HG03575 (cell line): Measurements from ENCODE around the gene NID1.
"Not testable (repeated sequence)": the region's sequence is repeated elsewhere in the genome, so short reads cannot be mapped to it uniquely, and the experiment has no call there.

ENCODE experiments used
- ATAC-seq: cut with Tn5 transposase; IDR thresholded peaks from one replicate; pipeline ENCODE4 v1.9.1; 2021; ENCODE audit not compliant: unreplicated experiment, insufficient number of reproducible peaks, low FRiP score; ENCODE audit errors: extremely low read depth

NID1 gene

GRCh38 chr1:236013330-236013729 is 51.6 kb downstream of the NID1 start:
- ATAC-seq, result no peak

GRCh38 chr1:236011641-236012040 is 53.2 kb downstream of the NID1 start:
- ATAC-seq, result no peak

GRCh38 chr1:236010443-236010842 is 54.4 kb downstream of the NID1 start:
- no peak for ATAC-seq

GRCh38 chr1:236009857-236010256 is 55.0 kb downstream of the NID1 start:
- ATAC-seq, result no peak

- no peak for ATAC-seq
These were observed 55.7 kb downstream of the NID1 start for GRCh38 chr1:236009191-236009590.

- ATAC-seq, result no peak
These were observed 57.1 kb downstream of the NID1 start for GRCh38 chr1:236007781-236008180.

- ATAC-seq, result not testable (repeated sequence)
These were observed 61.8 kb downstream of the NID1 start for GRCh38 chr1:236003058-236003457.

- ATAC-seq, result no peak
These were observed 62.3 kb downstream of the NID1 start for GRCh38 chr1:236002572-236002971.

GRCh38 chr1:236002025-236002390 is 62.9 kb downstream of the NID1 start:
- ATAC-seq, result no peak

GRCh38 chr1:236000781-236001180 is 64.1 kb downstream of the NID1 start:
- no peak for ATAC-seq

- peak; percentile 70 for ATAC-seq
These were observed 65.5 kb downstream of the NID1 start for GRCh38 chr1:235999259-235999925.

GRCh38 chr1:235998812-235999211 is 66.1 kb downstream of the NID1 start:
- ATAC-seq, result peak; percentile 2

GRCh38 chr1:235997931-235998330 is 67.0 kb downstream of the NID1 start:
- no peak for ATAC-seq

GRCh38 chr1:235997049-235997448 is 67.8 kb downstream of the NID1 start:
- no peak for ATAC-seq

- no peak for ATAC-seq
These were observed 68.7 kb downstream of the NID1 start for GRCh38 chr1:235996048-235996785.

GRCh38 chr1:235995511-235995910 is 69.4 kb downstream of the NID1 start:
- no peak for ATAC-seq

- no peak for ATAC-seq
These were observed 71.2 kb downstream of the NID1 start for GRCh38 chr1:235993652-235994051.

GRCh38 chr1:235992868-235993267 is 72.0 kb downstream of the NID1 start:
- no peak for ATAC-seq

GRCh38 chr1:235992346-235992745 is 72.5 kb downstream of the NID1 start:
- no peak for ATAC-seq

- ATAC-seq, result no peak
These were observed 74.5 kb downstream of the NID1 start for GRCh38 chr1:235990330-235990795.

- no peak for ATAC-seq
These were observed 75.8 kb downstream of the NID1 start for GRCh38 chr1:235989105-235989504.
